ENCODE results near the gene MRNIP.

DNA sequence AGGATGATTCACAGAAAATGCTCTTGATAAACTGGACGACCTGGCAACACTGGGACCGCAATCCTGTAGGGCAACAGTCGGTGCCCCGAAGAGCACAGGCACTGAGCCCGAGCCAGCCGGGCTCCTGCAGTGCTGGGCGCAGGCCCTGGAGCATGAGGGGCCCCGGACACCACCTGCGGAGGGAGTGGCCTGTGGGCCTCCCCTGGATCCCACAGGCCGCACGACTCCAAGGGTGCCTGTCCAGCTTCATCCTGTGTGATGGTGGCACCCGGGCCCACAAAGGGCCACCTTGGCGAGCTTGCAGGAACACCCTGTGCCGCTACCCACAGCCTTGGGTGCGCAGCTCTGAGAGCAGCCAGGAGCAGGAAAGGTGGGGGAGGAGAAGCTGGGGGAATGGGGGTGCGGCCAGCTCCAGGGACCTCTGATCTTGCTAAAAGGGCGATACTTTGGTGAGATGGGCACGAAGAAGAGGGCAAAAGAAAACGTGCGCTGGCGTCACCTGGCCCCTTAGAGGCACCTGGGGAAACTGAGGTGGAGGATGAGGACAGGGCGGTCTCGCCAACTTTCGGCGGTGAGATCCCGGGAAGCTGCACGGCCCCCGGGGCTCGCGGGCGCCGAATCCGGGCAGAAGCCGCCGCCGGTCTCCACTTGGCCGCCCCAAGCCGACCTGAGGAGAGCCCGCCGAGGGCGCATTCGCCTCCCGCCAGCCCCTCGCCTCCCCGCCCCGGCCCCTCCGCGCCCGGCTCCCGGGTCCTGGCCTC is 48.4 kb upstream of the MRNIP start:
- TF ChIP-seq, protein P1, sequence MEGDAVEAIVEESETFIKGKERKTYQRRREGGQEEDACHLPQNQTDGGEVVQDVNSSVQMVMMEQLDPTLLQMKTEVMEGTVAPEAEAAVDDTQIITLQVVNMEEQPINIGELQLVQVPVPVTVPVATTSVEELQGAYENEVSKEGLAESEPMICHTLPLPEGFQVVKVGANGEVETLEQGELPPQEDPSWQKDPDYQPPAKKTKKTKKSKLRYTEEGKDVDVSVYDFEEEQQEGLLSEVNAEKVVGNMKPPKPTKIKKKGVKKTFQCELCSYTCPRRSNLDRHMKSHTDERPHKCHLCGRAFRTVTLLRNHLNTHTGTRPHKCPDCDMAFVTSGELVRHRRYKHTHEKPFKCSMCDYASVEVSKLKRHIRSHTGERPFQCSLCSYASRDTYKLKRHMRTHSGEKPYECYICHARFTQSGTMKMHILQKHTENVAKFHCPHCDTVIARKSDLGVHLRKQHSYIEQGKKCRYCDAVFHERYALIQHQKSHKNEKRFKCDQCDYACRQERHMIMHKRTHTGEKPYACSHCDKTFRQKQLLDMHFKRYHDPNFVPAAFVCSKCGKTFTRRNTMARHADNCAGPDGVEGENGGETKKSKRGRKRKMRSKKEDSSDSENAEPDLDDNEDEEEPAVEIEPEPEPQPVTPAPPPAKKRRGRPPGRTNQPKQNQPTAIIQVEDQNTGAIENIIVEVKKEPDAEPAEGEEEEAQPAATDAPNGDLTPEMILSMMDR (IDR thresholded peaks at IDR 0.05; ENCODE audit: insufficient read depth, low read length) = no peak
- TF ChIP-seq POLR2AphosphoS5 (IDR thresholded peaks at IDR 0.05; ENCODE audit: low read depth) (no peak), GABPA (IDR thresholded peaks at IDR 0.05; ENCODE audit: low read depth) (no peak)
- TF ChIP-seq, protein P2, sequence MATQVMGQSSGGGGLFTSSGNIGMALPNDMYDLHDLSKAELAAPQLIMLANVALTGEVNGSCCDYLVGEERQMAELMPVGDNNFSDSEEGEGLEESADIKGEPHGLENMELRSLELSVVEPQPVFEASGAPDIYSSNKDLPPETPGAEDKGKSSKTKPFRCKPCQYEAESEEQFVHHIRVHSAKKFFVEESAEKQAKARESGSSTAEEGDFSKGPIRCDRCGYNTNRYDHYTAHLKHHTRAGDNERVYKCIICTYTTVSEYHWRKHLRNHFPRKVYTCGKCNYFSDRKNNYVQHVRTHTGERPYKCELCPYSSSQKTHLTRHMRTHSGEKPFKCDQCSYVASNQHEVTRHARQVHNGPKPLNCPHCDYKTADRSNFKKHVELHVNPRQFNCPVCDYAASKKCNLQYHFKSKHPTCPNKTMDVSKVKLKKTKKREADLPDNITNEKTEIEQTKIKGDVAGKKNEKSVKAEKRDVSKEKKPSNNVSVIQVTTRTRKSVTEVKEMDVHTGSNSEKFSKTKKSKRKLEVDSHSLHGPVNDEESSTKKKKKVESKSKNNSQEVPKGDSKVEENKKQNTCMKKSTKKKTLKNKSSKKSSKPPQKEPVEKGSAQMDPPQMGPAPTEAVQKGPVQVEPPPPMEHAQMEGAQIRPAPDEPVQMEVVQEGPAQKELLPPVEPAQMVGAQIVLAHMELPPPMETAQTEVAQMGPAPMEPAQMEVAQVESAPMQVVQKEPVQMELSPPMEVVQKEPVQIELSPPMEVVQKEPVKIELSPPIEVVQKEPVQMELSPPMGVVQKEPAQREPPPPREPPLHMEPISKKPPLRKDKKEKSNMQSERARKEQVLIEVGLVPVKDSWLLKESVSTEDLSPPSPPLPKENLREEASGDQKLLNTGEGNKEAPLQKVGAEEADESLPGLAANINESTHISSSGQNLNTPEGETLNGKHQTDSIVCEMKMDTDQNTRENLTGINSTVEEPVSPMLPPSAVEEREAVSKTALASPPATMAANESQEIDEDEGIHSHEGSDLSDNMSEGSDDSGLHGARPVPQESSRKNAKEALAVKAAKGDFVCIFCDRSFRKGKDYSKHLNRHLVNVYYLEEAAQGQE (IDR thresholded peaks at IDR 0.05; ENCODE audit: insufficient replicate concordance, low read depth) = no peak

Measured in HL-60 (cell line).